ENCODE data around the gene HDAC4. TPM values are rescaled to one million over a fixed set of nuclear protein-coding genes. Genes with fewer than 3 reads are reported as not detected.

The HDAC4 gene
- total RNA-seq, 1 experiment from 2014 or later: 32.0 TPM

- Histone ChIP-seq H2BK15ac (ENCODE audit: low read depth, low read length) (no peak overlapping the region), H3K9ac (ENCODE audit: extremely low read depth, insufficient read length, low read length) (no peak overlapping the region), H4K8ac (replicated peaks; ENCODE audit: insufficient read length, low read depth, low read length) (no peak overlapping the region), H2AK5ac (ENCODE audit: insufficient read length, low read length) (no peak overlapping the region), H3K18ac (ENCODE audit: insufficient read length, low read depth, low read length) (no peak overlapping the region), H2BK12ac (ENCODE audit: insufficient read length, low read depth, low read length) (no peak overlapping the region), H3K27ac (ENCODE audit: insufficient read length, low read depth, low read length) (no peak overlapping the region), H2BK120ac (ENCODE audit: low read depth, low read length, poor library complexity, severe bottlenecking) (no peak overlapping the region), H3K4me1 (ENCODE audit: insufficient read depth, low read length) (no peaks in the 10 kb centered on the region), H3K23me2 (ENCODE audit: insufficient read length, low read depth, low read length, poor library complexity, severe bottlenecking) (no peaks in the 10 kb centered on the region), H3K56ac (ENCODE audit: insufficient read length, low read depth, low read length) (no peak overlapping the region), H3K23ac (ENCODE audit: insufficient read length, low read depth, low read length) (no peak overlapping the region), H3K79me1 (ENCODE audit: insufficient read depth, low read depth, low read length, poor library complexity, severe bottlenecking) (no peaks in the 10 kb centered on the region), H3K14ac (ENCODE audit: insufficient read depth, low read length) (no peak overlapping the region), H2AFZ (ENCODE audit: low read length) (no peak overlapping the region), H3K9me3 (ENCODE audit: control insufficient read depth, low read depth, low read length) (no peaks in the 10 kb centered on the region), H3K4me2 (ENCODE audit: insufficient read depth, insufficient read length, low read length) (no peak overlapping the region), H3K27me3 (ENCODE audit: insufficient read depth, low read length) (no peaks in the 10 kb centered on the region), H4K20me1 (ENCODE audit: control insufficient read depth, insufficient read depth, insufficient read length) (no peaks in the 10 kb centered on the region), H3T11ph (ENCODE audit: low read length) (no peak overlapping the region), H3K79me2 (ENCODE audit: insufficient read depth, low read length) (no peaks in the 10 kb centered on the region), H4K5ac (ENCODE audit: insufficient read length, low read depth, low read length) (no peak overlapping the region), H2BK5ac (ENCODE audit: insufficient read length, low read length) (no peak overlapping the region), H3K4ac (ENCODE audit: low read depth, low read length) (no peak overlapping the region), H2BK20ac (ENCODE audit: low read depth, low read length, poor library complexity, severe bottlenecking) (no peak overlapping the region), H4K91ac (ENCODE audit: insufficient read length, low read depth, low read length) (no peak overlapping the region)
- H3K27me3 Mint-ChIP-seq (ENCODE audit: low read depth): no peaks in the 10 kb centered on the region
- peaks cover 26 to 35% (median 31%) of the 10 kb centered on the region in 3 experiments; a peak in 6 of 7 replicates for H3K36me3 Mint-ChIP-seq (ENCODE audit: insufficient read depth in 1 of 3, low read depth in 3 of 3)
- WGBS (ENCODE audit: extremely low coverage, insufficient read length, low lambda C conversion rate): no CpG with 5 or more reads among the region's 17 CpGs
- H3K4me3 Mint-ChIP-seq: no peak overlapping the region
- DNase-seq: peak; percentile 14
- no peak for TF ChIP-seq CTCF (conservative IDR thresholded peaks at IDR 0.05)
- H3K4me1 Mint-ChIP-seq: peaks cover 0 to 8% of the 10 kb centered on the region in 2 experiments; a peak in 3 of 4 replicates
- peak overlapping the region in 2 of 3 experiments; percentile 52 to 66; a peak in 3 of 7 replicates for H3K27ac Mint-ChIP-seq
- H3K9me3 Mint-ChIP-seq: no peaks in the 10 kb centered on the region; a peak in 2 of 5 replicates
Observed at GRCh38 chr2:239153806-239154591, 246.8 kb downstream of the HDAC4 start.
